IPS DF 4.7 (cell line): ENCODE measurements around the gene SYNE1.
"Not testable (repeated sequence)": the region's sequence is repeated elsewhere in the genome, so short reads cannot be mapped to it uniquely, and the experiment has no call there.

Source experiments
- DNase-seq: peaks from one replicate; pipeline ENCODE4 v3.0.0-alpha.2; 2013; ENCODE audit warnings: low spot score; ENCODE audit errors: extremely low read depth

SYNE1 gene

GRCh38 chr6:152637296-152638047 is at the start of gene SYNE1:
TSS of gene SYNE1 (minus strand) at chr6:152637362. CDS start at chr6:152628331, 9,031 bp downstream.
- DNase-seq: no peak

GRCh38 chr6:152685819-152686218 is 48.7 kb upstream of the SYNE1 start:
- no peak for DNase-seq

- DNase-seq: not testable (repeated sequence)
Observed at GRCh38 chr6:152682935-152683334, 45.8 kb upstream of the SYNE1 start.

- DNase-seq: no peak
Observed at GRCh38 chr6:152682141-152682540, 45.0 kb upstream of the SYNE1 start.

- DNase-seq: no peak
Observed at GRCh38 chr6:152680879-152681517, 43.8 kb upstream of the SYNE1 start.

GRCh38 chr6:152680151-152680550 is 43.0 kb upstream of the SYNE1 start:
- no peak for DNase-seq

- no peak for DNase-seq
Observed at GRCh38 chr6:152673236-152673635, 36.1 kb upstream of the SYNE1 start.

GRCh38 chr6:152671171-152671570 is 34.0 kb upstream of the SYNE1 start:
- no peak for DNase-seq

GRCh38 chr6:152669895-152670294 is 32.7 kb upstream of the SYNE1 start:
- no peak for DNase-seq

- no peak for DNase-seq
Observed at GRCh38 chr6:152661776-152662175, 24.6 kb upstream of the SYNE1 start.

- DNase-seq: no peak
Observed at GRCh38 chr6:152651986-152652385, 14.8 kb upstream of the SYNE1 start.

- no peak for DNase-seq
Observed at GRCh38 chr6:152648105-152648504, 10.9 kb upstream of the SYNE1 start.

- not testable (repeated sequence) for DNase-seq
Observed at GRCh38 chr6:152646732-152647131, 9.6 kb upstream of the SYNE1 start.

- peak; percentile 46 for DNase-seq
Observed at GRCh38 chr6:152642578-152643375, 5.6 kb upstream of the SYNE1 start.

- DNase-seq: no peak
Observed at GRCh38 chr6:152636609-152637295, 410 bp downstream of the SYNE1 start.

- DNase-seq: no peak
Observed at GRCh38 chr6:152636021-152636608, 1.0 kb downstream of the SYNE1 start.

- no peak for DNase-seq
Observed at GRCh38 chr6:152634773-152635172, 2.4 kb downstream of the SYNE1 start.

- no peak for DNase-seq
Observed at GRCh38 chr6:152632121-152632782, 4.9 kb downstream of the SYNE1 start.

- DNase-seq: no peak
Observed at GRCh38 chr6:152631376-152631775, 5.8 kb downstream of the SYNE1 start.

GRCh38 chr6:152630832-152631231 is 6.3 kb downstream of the SYNE1 start:
- no peak for DNase-seq

- DNase-seq: no peak
Observed at GRCh38 chr6:152625213-152625612, 11.9 kb downstream of the SYNE1 start.
